ENCODE data around the gene PARP15. TPM values are rescaled to one million over a fixed set of nuclear protein-coding genes. Genes with fewer than 3 reads are reported as not detected.

The PARP15 gene
- total and polyA plus RNA-seq, 2 of the 4 experiments (the other 2 are of a cell fraction) = 0.10 TPM; not detected in 1

DNA sequence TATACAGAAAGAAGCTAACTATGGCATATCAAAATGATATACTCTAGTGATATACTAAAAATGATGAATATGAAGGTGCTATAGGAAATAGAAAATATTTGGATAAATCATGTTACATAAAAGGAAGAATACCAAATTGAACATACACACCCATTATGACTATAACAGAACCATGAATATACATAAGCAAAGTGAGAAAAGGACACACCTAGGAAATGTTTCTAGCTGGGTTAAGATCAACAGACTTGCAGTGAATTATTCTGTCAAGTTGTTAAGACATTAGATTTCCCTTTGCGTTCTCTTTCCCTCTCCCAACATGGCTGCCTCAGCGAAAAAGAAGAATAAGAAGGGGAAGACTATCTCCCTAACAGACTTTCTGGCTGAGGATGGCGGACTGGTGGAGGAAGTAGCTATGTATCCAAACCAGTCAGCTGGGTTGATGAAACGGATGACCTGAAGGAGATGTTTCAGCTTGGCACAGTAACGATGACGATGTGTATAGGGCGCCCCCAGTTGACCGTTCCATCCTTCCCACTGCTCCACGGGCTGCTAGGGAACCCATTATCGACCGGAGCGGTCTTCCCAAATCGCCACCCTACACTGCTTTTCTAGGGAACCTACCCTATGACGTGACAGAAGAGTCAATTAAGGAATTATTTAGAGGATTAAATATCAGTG lies 83.0 kb downstream of the PARP15 start:
- no peak overlapping the region for H3K18ac ChIP-seq (ENCODE audit: low read depth, low read length)
- ATAC-seq (ENCODE audit: low read depth) (no peak), DNase-seq (no peak)
- H3K9me3 ChIP-seq (ENCODE audit: control insufficient read depth, insufficient read depth, low read length) = peaks cover 9% of the 10 kb centered on the region; the same call in 1 of the 2 replicates
- H4K20me1 ChIP-seq (ENCODE audit: insufficient read depth, low read length) = no peaks in the 10 kb centered on the region
- no peak overlapping the region for H2BK15ac ChIP-seq (ENCODE audit: low read depth, low read length)
- H3K27ac ChIP-seq (ENCODE audit: insufficient read depth, low read length) = no peak overlapping the region
- intact Hi-C loops (cut with micrococcal nuclease) (no loop called here), dilution Hi-C loops (cut with HindIII; ENCODE audit: low sequenced_read_pairs, unreplicated experiment) (no loop called here), in situ Hi-C loops (cut with MboI; ENCODE audit: low sequenced_read_pairs) (no loop called here)
- H2BK5ac ChIP-seq (ENCODE audit: low read depth, low read length, poor library complexity, severe bottlenecking) = no peak overlapping the region
- H3K36me3 ChIP-seq (ENCODE audit: control insufficient read depth, insufficient read depth, low read length) = no peaks in the 10 kb centered on the region
- H3K9ac ChIP-seq (ENCODE audit: low read depth, low read length) = no peak overlapping the region
- no peak overlapping the region for H2BK20ac ChIP-seq (ENCODE audit: low read depth, low read length)
- no peak overlapping the region for H2AK5ac ChIP-seq (ENCODE audit: low read depth, low read length)
- TF ChIP-seq, protein P1, sequence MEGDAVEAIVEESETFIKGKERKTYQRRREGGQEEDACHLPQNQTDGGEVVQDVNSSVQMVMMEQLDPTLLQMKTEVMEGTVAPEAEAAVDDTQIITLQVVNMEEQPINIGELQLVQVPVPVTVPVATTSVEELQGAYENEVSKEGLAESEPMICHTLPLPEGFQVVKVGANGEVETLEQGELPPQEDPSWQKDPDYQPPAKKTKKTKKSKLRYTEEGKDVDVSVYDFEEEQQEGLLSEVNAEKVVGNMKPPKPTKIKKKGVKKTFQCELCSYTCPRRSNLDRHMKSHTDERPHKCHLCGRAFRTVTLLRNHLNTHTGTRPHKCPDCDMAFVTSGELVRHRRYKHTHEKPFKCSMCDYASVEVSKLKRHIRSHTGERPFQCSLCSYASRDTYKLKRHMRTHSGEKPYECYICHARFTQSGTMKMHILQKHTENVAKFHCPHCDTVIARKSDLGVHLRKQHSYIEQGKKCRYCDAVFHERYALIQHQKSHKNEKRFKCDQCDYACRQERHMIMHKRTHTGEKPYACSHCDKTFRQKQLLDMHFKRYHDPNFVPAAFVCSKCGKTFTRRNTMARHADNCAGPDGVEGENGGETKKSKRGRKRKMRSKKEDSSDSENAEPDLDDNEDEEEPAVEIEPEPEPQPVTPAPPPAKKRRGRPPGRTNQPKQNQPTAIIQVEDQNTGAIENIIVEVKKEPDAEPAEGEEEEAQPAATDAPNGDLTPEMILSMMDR (conservative IDR thresholded peaks at IDR 0.05; ENCODE audit: low read depth, low read length) = no peak
- no peak overlapping the region for H4K91ac ChIP-seq (ENCODE audit: insufficient read depth, low read depth, low read length)
- no peak overlapping the region for H3K14ac ChIP-seq (replicated peaks; ENCODE audit: low read depth, low read length)
- H3K23ac ChIP-seq (ENCODE audit: low read depth, low read length) = no peak overlapping the region
- CTCF ChIA-PET = interaction anchor here (0.6 kb wide), 2 partner anchors 14 to 25 kb away, joined by 3 read pairs; no protein-coding TSS in a partner anchor
- no peak overlapping the region for H2AK9ac ChIP-seq (replicated peaks; ENCODE audit: low read depth, low read length, poor library complexity)
- no peaks in the 10 kb centered on the region for H3K79me1 ChIP-seq (ENCODE audit: low read depth in 1 of 2, low read length in 2 of 2)
- POLR2A ChIA-PET (ENCODE audit: unreplicated experiment) = no interaction called here
- peaks cover 7% of the 10 kb centered on the region for H3K27me3 ChIP-seq (ENCODE audit: control insufficient read depth, insufficient read depth, low read length)
- no peak overlapping the region for H3K4ac ChIP-seq (ENCODE audit: low read depth, low read length)
- no peak overlapping the region for H2BK120ac ChIP-seq (ENCODE audit: low read depth, low read length)
- no peak overlapping the region for H3K4me2 ChIP-seq (ENCODE audit: low read depth, low read length)
- no CpG with 5 or more reads among the region's 14 CpGs for WGBS, 2 experiments (ENCODE audit: extremely low coverage in 2 of 2, insufficient read length in 1 of 2)
- no peak overlapping the region for H4K8ac ChIP-seq (ENCODE audit: low read depth in 2 of 2, low read length in 2 of 2)
- no peak overlapping the region for H2AFZ ChIP-seq (replicated peaks; ENCODE audit: low read length, poor library complexity)
- no peak overlapping the region for H3K4me3 ChIP-seq (ENCODE audit: insufficient read depth, low read depth, low read length)
- H3K56ac ChIP-seq (ENCODE audit: extremely low read depth, insufficient read depth, low read length) = no peak overlapping the region
- H3K9me1 ChIP-seq (ENCODE audit: insufficient read depth, low read length) = no peaks in the 10 kb centered on the region
- no peaks in the 10 kb centered on the region for H3K4me1 ChIP-seq (ENCODE audit: control insufficient read depth, insufficient read depth, low read length)
- H4K5ac ChIP-seq (ENCODE audit: low read depth, low read length) = no peak overlapping the region
- no TSS peak for BruUV-seq (replicated peaks)
